Right lobe of liver (tissue), 6 donors: ENCODE results near the gene SLC7A8. TPM values are rescaled to one million over a fixed set of nuclear protein-coding genes. Genes with fewer than 3 reads are reported as not detected.

Experiments used
- ATAC-seq, 4 donors: fragments of 200-7000 bp; cut with Tn5 transposase; one replicate each; pipeline ENCODE4 v1.9.1; 2020; ENCODE audit warnings: mild to moderate bottlenecking in 4 of 4, moderate library complexity in 4 of 4
- DNase-seq, 3 donors: peaks; one replicate each; pipeline ENCODE4 v3.0.0-alpha.2; 2020
- H3K27ac ChIP-seq, 3 donors: fragments of 200-600 bp; one replicate each; pipeline ENCODE4 v1.8.0; 2022
- H3K27me3 ChIP-seq, 2 donors: fragments of 200-600 bp; one replicate each; pipeline ENCODE4 v1.8.0; 2022
- H3K36me3 ChIP-seq, 4 donors: fragments of 200-600 bp; sonication (generic) in 1 of 4; one replicate each; pipeline versions ENCODE4 v1.5.1 to v1.8.0; 2017 to 2022; ENCODE audit warnings: control low read depth in 1 of 4
- H3K4me1 ChIP-seq, 4 donors: fragments of 200-600 bp; sonication (generic) in 1 of 4; one replicate each; pipeline versions ENCODE4 v1.5.1 to v1.8.0; 2017 to 2022; ENCODE audit warnings: control low read depth in 1 of 4
- H3K4me3 ChIP-seq, 3 donors: fragments of 200-600 bp; one replicate each; pipeline ENCODE4 v1.8.0; 2022
- H3K9me3 ChIP-seq, 4 donors: fragments of 200-600 bp; sonication (generic) in 1 of 4; one replicate each; pipeline versions ENCODE4 v1.5.1 to v1.8.0; 2017 to 2022; ENCODE audit warnings: control low read depth in 1 of 4
- CTCF ChIP-seq, 4 donors: fragments of 200-600 bp in 3 of 4; fragments of 450-650 bp in 1 of 4; IDR thresholded peaks; one replicate each; pipeline versions ENCODE4 v1.5.1 to v1.8.0; 2016 to 2022; ENCODE audit warnings: antibody characterized with exemption in 4 of 4, mild to moderate bottlenecking in 2 of 4
- POLR2A ChIP-seq: fragments of 450-650 bp; IDR thresholded peaks from one replicate; pipeline ENCODE4 v1.6.1; 2017; ENCODE audit warnings: antibody characterized with exemption, mild to moderate bottlenecking
- WGBS: methylation state at CpG from one replicate; pipeline ENCODE4 v1.1.6; 2018; ENCODE audit warnings: low coverage, low lambda C conversion rate; ENCODE audit not compliant: insufficient coverage; ENCODE audit errors: missing lambda C conversion rate; 5-methylcytosine and 5-hydroxymethylcytosine counted together
- intact Hi-C, 2 donors: fragments of 100-400 bp; cut with DNase I; formaldehyde crosslinking; loops; one replicate each; pipeline versions ENCODE4 v1.11.2 to v1.14.1; 2022
- total RNA-seq, 6 experiments: library from RNA; depleted of rRNA in 2 of 6; stranded (reverse); fragments of >200 nt in 2 of 6; fragmentation: NEBNext Ultra II Directional in 3 of 6; extraction: Animal tissue kit (Norgen Biotek cat#: 25700) in 3 of 6; gene quantifications; one replicate each; pipeline versions ENCODE4 v1.1.0 to v1.2.4, GENCODE V29; 2016 to 2023
- donor health status: DM: no; HTN: yes; CAD: no.
- donor health status: DM: no; HTN: no; CAD: no.
- donor health status: DM: no; HTN: no; CAD: no.
- donor health status: DM: no; HTN: yes; CAD: no.
- donor health status: DM: no; HTN: yes; CAD: no.

Gene SLC7A8
- total RNA-seq, 6 experiments from 2014 or later = 3.2 to 10.1 (median 4.4) TPM

DNA sequence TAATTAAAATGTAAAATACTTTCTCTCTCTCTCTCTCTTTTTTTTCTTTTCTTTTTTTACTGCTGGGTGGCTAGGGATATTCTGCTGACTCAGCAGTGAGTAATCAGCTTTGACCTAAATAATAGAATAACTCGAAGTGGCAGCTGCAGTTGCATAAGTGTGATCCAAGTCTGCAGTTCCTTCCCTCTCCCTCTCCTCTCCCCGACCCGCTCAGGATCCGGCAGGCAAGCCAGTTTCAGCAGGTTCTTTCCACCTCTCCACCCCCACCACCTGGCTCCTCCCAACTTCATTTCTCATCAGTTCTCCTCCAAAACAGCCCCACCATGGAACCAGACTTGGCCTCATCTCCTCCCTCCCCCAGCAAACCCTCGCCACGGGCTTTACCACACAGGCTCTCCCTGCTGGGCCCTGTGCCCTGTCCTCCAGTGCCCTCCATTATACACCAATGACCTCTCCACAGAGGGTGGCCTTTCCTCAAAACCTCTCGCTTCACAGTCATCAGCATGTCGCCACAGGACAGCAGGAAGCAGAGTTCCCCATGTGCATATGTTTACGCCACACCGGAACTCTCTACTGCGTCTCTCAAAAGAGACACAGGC is 22.4 kb downstream of the SLC7A8 start:
- no peaks in the 10 kb centered on the region for H3K36me3 ChIP-seq
- TF ChIP-seq CTCF (IDR thresholded peaks at IDR 0.05) = no peak
- no peak for TF ChIP-seq POLR2A
- ATAC-seq = peak; percentile 69 to 78 (median 74)
- H3K27ac ChIP-seq = peak overlapping the region in 2 of 3 donors; percentile 32 to 38
- DNase-seq = peak in 1 of 3 donors; percentile 46
- no peaks in the 10 kb centered on the region for H3K9me3 ChIP-seq
- H3K4me3 ChIP-seq = no peak overlapping the region
- intact Hi-C loops = no loop called here
- WGBS = 42% methylated on average over 11 of the region's 11 CpGs
- H3K4me1 ChIP-seq = peaks cover 0 to 4% (median 0%) of the 10 kb centered on the region in 4 donors
- H3K27me3 ChIP-seq = no peaks in the 10 kb centered on the region

DNA sequence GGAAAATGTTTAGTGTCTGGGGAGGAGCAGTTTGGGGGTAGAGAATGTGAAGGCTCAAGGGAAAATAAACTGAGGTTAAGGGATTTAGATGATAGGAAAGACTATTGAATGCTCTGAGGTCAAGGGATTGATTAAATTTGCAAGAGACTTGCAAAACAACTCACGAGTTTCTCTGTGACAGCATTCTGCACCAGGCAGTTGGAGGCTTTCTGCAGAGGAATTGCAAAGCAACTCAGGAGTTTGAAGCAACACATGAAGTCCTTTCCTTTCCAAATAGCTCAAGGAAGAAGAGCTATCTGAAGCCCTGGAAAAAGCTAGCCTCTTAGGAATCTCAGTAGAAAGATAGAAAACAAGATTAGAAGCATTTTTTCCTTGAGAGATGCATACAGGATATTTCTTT is 23.9 kb downstream of the SLC7A8 start:
- TF ChIP-seq CTCF (IDR thresholded peaks at IDR 0.05) (no peak), POLR2A (no peak)
- H3K27me3 ChIP-seq = no peaks in the 10 kb centered on the region

DNA sequence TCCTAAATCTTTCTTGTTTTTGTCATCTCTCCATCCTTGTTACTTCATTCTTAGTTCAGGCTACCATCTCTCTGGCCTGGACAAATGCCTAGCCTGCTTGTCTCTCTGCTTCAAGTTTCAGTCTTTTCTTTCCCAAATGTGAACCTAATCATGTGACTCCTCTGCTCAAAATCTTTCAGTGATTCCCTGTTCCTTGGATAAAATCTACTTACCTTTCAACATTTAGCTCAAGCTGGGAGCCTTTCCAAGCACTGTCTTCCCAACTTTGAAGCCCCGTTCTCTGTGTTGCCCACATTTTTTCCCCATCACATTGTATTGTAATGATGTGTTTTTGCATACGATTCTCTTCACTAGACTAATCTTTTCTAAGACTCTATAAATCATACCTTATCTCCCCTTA is 24.7 kb downstream of the SLC7A8 start:
- Histone ChIP-seq H3K9me3 (no peaks in the 10 kb centered on the region), H3K4me1 (peaks cover 0 to 4% (median 0%) of the 10 kb centered on the region in 4 donors), H3K27ac (no peak overlapping the region), H3K27me3 (no peaks in the 10 kb centered on the region), H3K4me3 (no peak overlapping the region), H3K36me3 (no peaks in the 10 kb centered on the region)
- DNase-seq (no peak), ATAC-seq (no peak)
- intact Hi-C loops = no loop called here
- TF ChIP-seq CTCF (IDR thresholded peaks at IDR 0.05) (no peak), POLR2A (no peak)
- WGBS = 60% methylated on average over 2 of the region's 2 CpGs

More for the DNA sequence above, 23.9 kb downstream of the SLC7A8 start:
- H3K4me1 ChIP-seq = peaks cover 0 to 4% (median 0%) of the 10 kb centered on the region in 4 donors
- H3K9me3 ChIP-seq = no peaks in the 10 kb centered on the region
- ATAC-seq (no peak), DNase-seq (no peak)
- 17% methylated on average over 1 of the region's 1 CpG for WGBS
- no peak overlapping the region for H3K4me3 ChIP-seq
- intact Hi-C loops = no loop called here
- no peak overlapping the region for H3K27ac ChIP-seq
- H3K36me3 ChIP-seq = no peaks in the 10 kb centered on the region

GRCh38 chr14:23154964-23155587 is 28.4 kb downstream of the SLC7A8 start:
- DNase-seq = peak in 1 of 3 donors; percentile 41
- 31% methylated on average over 10 of the region's 10 CpGs for WGBS

More at GRCh38 chr14:23154964-23155587, 28.4 kb downstream of the SLC7A8 start:
- H3K4me1 ChIP-seq = no peaks in the 10 kb centered on the region
- no peaks in the 10 kb centered on the region for H3K9me3 ChIP-seq
- intact Hi-C loops = no loop called here
- peak overlapping the region in 2 of 3 donors; percentile 3 to 39 for H3K27ac ChIP-seq
- no peak overlapping the region for H3K4me3 ChIP-seq
- no peaks in the 10 kb centered on the region for H3K36me3 ChIP-seq
- no peak for TF ChIP-seq CTCF (IDR thresholded peaks at IDR 0.05)
- no peak for TF ChIP-seq POLR2A
- H3K27me3 ChIP-seq = no peaks in the 10 kb centered on the region
- peak; percentile 65 to 72 (median 69) for ATAC-seq
